22Rv1 (cell line): ENCODE data around the gene POM121.
"Not testable (repeated sequence)": the region's sequence is repeated elsewhere in the genome, so short reads cannot be mapped to it uniquely, and the experiment has no call there.

Experiments used
- ZFX ChIP-seq: fragments of 450-650 bp; IDR thresholded peaks from 2 replicates; pipeline ENCODE4 v1.6.1; 2017; ENCODE audit warnings: antibody characterized with exemption, borderline replicate concordance
- TF ChIP-seq, protein P1 (sequence below): fragments of 450-650 bp; IDR thresholded peaks from 2 replicates; pipeline ENCODE4 v1.5.1; 2017; ENCODE audit warnings: mild to moderate bottlenecking

DNA sequence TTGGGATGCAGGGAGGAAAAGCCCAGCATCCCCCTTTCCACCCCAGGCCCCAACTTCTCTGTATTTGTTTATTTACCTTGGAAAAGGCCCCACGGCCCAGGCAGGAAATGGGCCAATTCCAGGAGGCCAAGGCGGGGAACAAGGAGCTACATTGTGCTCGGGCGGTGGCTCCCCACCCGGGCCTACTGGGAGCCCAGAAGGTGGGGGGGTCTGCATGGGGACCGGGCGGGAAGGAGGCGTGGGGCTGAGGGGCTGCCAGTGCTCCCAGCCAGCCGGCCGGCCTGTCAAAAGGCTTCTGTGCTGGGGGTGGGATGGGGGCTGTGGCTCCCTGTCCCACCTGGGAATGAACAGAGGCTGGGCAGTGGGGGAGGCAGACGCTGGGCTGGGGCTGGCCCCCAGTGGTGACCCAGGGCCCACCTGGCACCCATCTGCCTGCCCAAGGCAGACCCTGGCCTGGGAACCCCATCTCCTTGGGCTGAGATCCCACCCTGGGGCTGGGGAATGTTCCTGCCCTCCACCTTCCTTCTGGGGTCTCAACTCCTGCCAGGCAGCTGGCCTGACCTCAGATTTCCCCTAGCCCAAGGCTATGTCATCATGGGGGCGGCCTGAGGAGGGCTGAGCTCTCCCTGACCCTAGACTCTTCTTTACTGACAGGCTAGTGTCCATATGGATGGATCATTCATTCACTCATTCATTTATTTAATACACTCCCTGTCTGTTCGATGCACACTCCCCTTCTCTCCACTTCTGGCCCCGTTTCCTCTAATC, 65.4 kb downstream of the POM121 start:
- TF ChIP-seq, protein P1, sequence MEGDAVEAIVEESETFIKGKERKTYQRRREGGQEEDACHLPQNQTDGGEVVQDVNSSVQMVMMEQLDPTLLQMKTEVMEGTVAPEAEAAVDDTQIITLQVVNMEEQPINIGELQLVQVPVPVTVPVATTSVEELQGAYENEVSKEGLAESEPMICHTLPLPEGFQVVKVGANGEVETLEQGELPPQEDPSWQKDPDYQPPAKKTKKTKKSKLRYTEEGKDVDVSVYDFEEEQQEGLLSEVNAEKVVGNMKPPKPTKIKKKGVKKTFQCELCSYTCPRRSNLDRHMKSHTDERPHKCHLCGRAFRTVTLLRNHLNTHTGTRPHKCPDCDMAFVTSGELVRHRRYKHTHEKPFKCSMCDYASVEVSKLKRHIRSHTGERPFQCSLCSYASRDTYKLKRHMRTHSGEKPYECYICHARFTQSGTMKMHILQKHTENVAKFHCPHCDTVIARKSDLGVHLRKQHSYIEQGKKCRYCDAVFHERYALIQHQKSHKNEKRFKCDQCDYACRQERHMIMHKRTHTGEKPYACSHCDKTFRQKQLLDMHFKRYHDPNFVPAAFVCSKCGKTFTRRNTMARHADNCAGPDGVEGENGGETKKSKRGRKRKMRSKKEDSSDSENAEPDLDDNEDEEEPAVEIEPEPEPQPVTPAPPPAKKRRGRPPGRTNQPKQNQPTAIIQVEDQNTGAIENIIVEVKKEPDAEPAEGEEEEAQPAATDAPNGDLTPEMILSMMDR: not testable (repeated sequence)
- not testable (repeated sequence) for TF ChIP-seq ZFX
